ENCODE data around the gene DAB1.
"Not testable (repeated sequence)": the region's sequence is repeated elsewhere in the genome, so short reads cannot be mapped to it uniquely, and the experiment has no call there.

The DAB1 gene

DNA sequence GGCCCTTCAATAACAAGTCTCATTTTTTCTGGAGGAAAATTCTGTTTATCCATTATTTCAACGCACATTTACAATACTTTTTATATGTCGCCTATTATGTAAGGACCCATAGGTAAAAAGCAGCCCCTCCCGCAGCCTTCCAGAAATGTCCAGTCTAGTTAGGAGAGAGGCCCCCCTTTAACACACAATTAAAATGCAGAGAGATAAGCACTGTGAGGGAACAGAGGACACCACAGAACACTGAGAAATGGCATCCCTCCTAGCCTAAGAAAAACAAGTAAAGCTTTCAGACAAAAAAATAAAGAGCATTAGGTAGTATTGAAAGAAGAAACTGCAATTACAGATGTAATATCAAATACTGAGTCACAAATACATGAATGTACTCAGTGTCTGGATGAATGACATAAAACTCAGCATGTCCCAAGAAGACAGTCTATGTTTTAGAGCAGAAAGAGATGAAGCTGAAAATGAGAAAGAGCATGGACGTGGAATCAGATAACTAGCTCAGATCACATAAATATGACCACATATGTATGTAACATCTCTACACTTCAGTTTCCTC is 62.9 kb downstream of the DAB1 start:
- H3K27ac Mint-ChIP-seq: no peak overlapping the region
- H3K4me1 Mint-ChIP-seq: no peaks in the 10 kb centered on the region
- H3K27me3 Mint-ChIP-seq: peaks cover 1% of the 10 kb centered on the region
- no peaks in the 10 kb centered on the region for H3K36me3 Mint-ChIP-seq (ENCODE audit: low read depth)
- no peak overlapping the region for H3K4me3 Mint-ChIP-seq
- DNase-seq (no peak), ATAC-seq (no peak)
- peaks cover 9% of the 10 kb centered on the region for H3K9me3 Mint-ChIP-seq

DNA sequence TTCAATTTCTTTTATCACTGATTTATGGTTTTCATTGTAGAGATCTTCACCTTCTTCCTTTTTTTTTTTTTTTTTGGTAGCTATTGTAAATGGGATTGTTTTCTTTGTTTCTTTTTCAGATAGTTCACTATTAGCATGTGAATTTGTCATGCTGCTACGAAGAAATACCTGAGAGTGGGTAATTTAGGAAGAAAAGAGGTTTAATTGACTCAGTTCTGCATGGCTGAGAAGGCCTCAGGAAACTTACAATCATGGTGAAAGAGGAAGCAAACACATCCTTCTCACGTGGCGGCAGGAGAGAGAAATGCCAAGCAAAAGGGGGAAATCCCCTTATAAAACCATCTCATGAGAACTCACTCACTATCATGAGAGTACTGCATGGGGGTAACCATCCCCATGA is 66.4 kb downstream of the DAB1 start:
- Mint-ChIP-seq H3K27me3 (peaks cover 3% of the 10 kb centered on the region), H3K4me1 (no peaks in the 10 kb centered on the region), H3K9me3 (peaks cover 9% of the 10 kb centered on the region), H3K27ac (no peak overlapping the region), H3K36me3 (ENCODE audit: low read depth) (no peaks in the 10 kb centered on the region), H3K4me3 (no peak overlapping the region)
- ATAC-seq (no peak), DNase-seq (no peak)

DNA sequence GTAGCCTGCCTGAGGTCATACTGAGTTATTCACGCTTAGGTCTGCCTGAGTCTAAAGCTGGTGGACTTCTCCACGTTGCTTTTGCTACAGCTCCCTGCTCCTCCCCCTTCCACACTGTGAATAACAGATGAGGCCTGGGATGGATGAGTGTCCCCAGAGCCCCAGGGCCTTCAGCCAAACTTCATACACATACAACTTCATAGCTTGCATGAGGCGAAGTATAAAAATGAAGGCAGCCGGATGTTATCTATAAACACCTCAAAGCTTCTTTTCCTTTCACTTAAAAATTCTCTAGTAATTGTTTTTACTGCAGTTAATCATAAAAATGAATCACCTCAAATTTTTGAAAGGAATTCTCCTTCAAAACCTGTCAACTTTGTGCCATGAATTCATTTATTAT is 70.2 kb downstream of the DAB1 start:
- Mint-ChIP-seq H3K4me1 (no peaks in the 10 kb centered on the region), H3K9me3 (peaks cover 3% of the 10 kb centered on the region), H3K27ac (no peak overlapping the region), H3K27me3 (peaks cover 3% of the 10 kb centered on the region), H3K4me3 (no peak overlapping the region), H3K36me3 (ENCODE audit: low read depth) (no peaks in the 10 kb centered on the region)
- DNase-seq (no peak), ATAC-seq (no peak)

DNA sequence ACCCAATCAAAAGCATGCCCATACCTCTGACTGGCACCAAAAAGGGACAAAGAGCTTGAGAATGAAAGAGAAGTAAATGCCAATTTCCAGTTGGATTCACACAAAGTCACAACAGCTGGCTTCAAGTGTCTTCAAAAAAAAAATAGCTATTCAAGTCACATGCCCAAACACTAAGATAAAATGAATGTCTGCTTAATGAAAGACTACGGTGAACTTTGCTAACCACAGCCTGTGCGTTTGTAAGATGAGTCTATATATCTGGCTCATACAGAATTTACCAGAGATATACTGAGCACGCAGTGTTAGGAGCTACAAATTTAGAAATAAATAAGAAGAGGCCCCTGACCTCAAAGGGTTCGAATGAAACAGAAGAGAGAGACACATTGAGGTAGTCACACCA is 73.2 kb downstream of the DAB1 start:
- DNase-seq: no peak
- Mint-ChIP-seq H3K27me3 (peaks cover 2% of the 10 kb centered on the region), H3K4me3 (no peak overlapping the region), H3K27ac (no peak overlapping the region), H3K9me3 (no peaks in the 10 kb centered on the region), H3K36me3 (ENCODE audit: low read depth) (no peaks in the 10 kb centered on the region), H3K4me1 (no peaks in the 10 kb centered on the region)
- no peak for ATAC-seq

DNA sequence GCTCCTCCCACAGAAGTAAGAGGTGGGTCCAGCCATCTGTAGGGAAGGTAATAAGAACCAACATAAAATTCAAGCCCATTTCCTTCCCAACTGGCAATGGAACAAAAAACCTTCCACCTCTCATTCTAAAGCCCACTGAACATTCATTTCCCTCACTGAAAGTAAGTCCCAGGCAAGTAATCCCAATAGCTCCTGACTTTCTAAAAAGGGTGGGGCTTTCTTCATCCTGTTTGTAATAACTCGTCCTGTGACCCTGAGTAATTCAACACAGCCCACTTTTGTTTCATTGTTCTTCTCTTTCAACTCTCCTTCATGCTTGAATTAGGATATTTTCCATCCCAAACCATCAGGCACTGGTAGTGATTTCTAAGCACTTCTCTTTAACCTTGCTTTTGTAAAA is 74.9 kb downstream of the DAB1 start:
- no peaks in the 10 kb centered on the region for H3K36me3 Mint-ChIP-seq (ENCODE audit: low read depth)
- no peak for ATAC-seq
- peaks cover 1% of the 10 kb centered on the region for H3K27me3 Mint-ChIP-seq
- no peaks in the 10 kb centered on the region for H3K4me1 Mint-ChIP-seq
- H3K9me3 Mint-ChIP-seq: no peaks in the 10 kb centered on the region
- H3K4me3 Mint-ChIP-seq: no peak overlapping the region
- H3K27ac Mint-ChIP-seq: no peak overlapping the region
- DNase-seq: no peak

DNA sequence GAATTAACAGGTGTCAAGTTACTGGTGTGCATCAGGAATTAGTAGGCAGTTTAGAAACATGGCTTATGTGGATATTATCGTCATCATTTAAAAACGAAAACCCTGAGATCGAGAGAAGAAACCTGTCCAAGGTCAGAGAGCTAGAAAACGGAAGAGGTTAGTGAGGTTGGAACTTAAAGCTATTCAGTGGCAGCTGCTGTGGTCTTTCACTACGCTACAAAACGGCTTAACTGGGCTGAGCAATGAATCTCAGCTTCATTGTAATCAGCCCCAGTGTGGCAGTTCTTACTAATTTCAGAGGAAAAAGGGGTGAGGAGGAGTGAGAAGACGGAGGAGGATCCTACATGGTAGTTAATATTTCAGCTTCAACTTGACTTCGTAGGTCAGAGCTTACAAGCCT is 77.9 kb downstream of the DAB1 start:
- Mint-ChIP-seq H3K27me3 (peaks cover 2% of the 10 kb centered on the region), H3K36me3 (ENCODE audit: low read depth) (no peaks in the 10 kb centered on the region), H3K9me3 (no peaks in the 10 kb centered on the region), H3K4me1 (no peaks in the 10 kb centered on the region), H3K4me3 (no peak overlapping the region), H3K27ac (no peak overlapping the region)
- ATAC-seq (no peak), DNase-seq (no peak)

DNA sequence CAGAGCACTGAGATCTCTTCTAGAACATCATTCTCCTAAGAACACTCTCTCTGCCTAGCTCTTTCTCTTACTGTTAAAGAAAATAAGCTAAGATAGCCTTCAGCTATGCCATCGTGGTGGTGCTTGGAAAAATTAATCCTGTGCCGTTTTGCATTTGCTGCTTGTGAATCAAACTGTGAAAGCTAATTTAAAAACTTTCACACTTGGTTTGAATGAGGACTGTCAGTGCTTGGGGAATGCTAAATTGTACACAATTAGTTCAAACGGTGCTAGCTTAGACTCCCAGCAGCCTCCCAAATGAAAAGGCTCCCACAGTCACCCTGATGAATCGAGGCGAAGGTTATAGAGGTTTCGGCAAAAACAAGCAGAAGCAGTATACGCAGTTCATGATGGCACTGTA is 79.6 kb downstream of the DAB1 start:
- ATAC-seq: no peak
- DNase-seq: no peak
- Mint-ChIP-seq H3K36me3 (ENCODE audit: low read depth) (no peaks in the 10 kb centered on the region), H3K9me3 (no peaks in the 10 kb centered on the region), H3K4me1 (no peaks in the 10 kb centered on the region), H3K27ac (no peak overlapping the region), H3K4me3 (no peak overlapping the region), H3K27me3 (peaks cover 2% of the 10 kb centered on the region)

DNA sequence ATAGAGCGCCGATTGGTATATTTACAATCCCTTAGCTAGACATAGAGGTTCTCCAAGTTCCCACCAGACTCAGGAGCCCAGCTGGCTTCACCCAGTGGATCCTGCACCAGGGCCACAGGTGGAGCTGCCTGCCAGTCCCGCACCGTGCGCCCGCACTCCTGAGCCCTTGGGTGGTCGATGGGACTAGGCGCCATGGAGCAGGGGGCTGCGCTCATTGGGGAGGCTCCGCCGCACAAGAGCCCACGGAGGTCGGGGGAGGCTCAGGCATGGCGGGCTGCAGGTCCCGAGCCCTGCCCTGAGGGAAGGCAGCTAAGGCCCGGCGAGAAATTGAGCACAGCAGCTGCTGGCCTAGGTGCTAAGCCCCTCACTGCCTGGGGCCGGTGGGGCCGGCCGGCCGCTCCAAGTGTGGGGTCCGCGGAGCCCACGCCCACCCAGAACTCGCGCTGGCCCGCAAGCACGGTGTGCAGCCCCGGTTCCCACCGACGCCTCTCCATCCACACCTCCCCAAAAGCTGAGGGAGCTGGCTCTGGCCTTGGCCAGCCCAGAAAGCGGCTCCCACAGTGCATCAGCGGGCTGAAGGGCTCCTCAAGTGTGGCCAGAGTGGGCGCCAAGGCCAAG is 80.5 kb downstream of the DAB1 start:
- not testable (repeated sequence) for H3K4me3 Mint-ChIP-seq; H3K4me1 Mint-ChIP-seq; H3K9me3 Mint-ChIP-seq; DNase-seq; ATAC-seq; H3K36me3 Mint-ChIP-seq (ENCODE audit: low read depth); H3K27me3 Mint-ChIP-seq; H3K27ac Mint-ChIP-seq

DNA sequence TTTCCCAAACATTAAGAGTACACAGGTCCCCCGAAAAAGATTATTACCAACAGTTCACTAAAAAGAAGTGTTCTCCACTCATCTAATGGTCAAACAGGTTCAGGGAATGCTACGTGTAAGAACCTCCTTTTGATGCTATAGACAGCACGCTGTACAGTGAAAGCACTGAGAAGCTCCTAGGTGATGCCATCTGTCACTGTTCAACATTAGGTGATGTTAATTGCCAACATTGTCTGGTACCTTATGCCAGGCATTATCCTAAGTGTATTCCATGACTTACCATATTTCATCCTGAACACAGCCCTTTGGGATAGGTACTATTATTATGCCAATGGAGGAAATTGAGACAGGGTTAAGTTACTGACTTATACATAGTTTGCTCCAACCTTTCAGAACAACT is 82.1 kb downstream of the DAB1 start:
- no peaks in the 10 kb centered on the region for H3K4me1 Mint-ChIP-seq
- no peak overlapping the region for H3K4me3 Mint-ChIP-seq
- ATAC-seq (no peak), DNase-seq (no peak)
- no peaks in the 10 kb centered on the region for H3K9me3 Mint-ChIP-seq
- peaks cover 4% of the 10 kb centered on the region for H3K27me3 Mint-ChIP-seq
- H3K27ac Mint-ChIP-seq: no peak overlapping the region
- H3K36me3 Mint-ChIP-seq (ENCODE audit: low read depth): no peaks in the 10 kb centered on the region

DNA sequence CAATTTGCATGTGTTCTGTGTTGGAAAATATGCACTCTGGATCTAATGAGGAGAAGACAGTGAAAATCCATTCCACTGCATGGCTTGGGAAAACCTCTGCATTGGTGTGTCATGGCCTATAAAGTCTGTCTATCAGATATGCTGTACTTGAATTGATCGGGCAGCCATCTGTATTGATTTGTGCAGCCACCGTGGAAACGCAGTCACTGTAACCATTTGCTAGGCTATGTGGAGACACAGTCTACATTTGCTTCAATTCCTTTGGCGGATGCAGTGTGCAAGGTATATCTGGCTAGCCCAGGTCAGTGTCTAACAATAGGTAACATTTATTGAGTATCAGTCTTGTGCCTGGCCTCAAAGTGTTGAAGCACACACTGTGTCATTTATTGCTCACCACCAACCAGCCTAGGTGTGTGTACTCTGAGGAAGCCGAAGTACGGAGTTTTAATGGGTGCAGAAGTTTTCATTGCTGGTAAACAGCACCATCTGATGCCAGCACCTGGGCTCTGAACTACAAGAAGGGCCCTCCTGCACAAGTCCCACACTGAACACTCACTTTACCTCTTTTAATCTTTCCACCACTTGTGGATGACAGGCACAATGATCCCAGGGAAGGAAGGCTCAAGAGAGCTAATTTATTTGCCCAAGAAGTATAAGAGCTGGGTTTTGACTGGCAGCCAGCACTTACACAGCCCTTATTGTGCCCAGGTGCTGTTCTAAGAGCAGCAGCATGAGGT is 83.4 kb downstream of the DAB1 start:
- no peak overlapping the region for H3K27ac Mint-ChIP-seq

DNA sequence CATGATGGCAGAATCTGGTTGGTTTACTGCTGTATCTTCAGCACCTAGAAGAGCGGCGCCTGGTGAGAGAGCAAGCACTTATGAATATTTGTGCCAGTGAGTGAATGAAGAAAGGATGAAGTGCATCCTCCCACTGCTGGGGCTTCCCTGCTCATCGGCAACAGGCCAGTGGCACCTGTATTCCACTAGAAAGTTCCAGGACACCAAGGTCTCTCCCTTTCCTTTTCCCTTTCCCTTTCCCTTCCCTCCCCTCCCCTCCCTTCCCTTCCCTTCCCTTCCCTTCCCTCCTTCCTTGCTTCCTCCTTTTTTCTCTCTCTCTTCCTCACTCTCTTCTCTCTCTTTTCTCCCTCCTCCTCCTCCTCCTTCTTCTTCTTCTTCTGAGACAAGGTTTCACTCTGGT is 86.2 kb downstream of the DAB1 start:
- Mint-ChIP-seq H3K4me1 (no peaks in the 10 kb centered on the region), H3K36me3 (ENCODE audit: low read depth) (no peaks in the 10 kb centered on the region)

More for the DNA sequence above, 83.4 kb downstream of the DAB1 start:
- no peak for DNase-seq
- no peaks in the 10 kb centered on the region for H3K4me1 Mint-ChIP-seq
- H3K4me3 Mint-ChIP-seq: no peak overlapping the region
- H3K27me3 Mint-ChIP-seq: peaks cover 4% of the 10 kb centered on the region
- no peaks in the 10 kb centered on the region for H3K36me3 Mint-ChIP-seq (ENCODE audit: low read depth)
- no peaks in the 10 kb centered on the region for H3K9me3 Mint-ChIP-seq
- ATAC-seq: no peak

DNA sequence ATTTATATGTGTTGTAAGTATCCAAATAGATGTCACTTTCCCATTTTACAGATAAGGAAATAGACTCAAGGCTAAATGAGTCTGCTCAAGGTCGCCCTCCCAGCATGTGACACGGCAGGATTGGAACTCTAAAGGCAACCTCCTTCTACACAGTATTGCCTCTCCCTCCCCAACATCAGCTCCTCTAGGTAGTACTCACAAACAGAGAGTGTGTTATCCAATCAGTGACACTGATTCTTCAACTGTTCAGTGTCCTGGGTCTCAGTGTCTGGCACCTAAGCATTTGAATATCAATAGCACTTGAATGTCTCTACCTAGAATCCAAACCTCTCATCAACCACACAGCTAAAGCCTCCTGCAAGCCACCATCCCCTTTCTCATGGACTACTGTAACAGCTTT is 87.1 kb downstream of the DAB1 start:
- Mint-ChIP-seq H3K27ac (no peak overlapping the region), H3K27me3 (peaks cover 2% of the 10 kb centered on the region), H3K4me1 (no peaks in the 10 kb centered on the region), H3K36me3 (ENCODE audit: low read depth) (no peaks in the 10 kb centered on the region), H3K4me3 (no peak overlapping the region), H3K9me3 (peaks cover 5% of the 10 kb centered on the region)
- ATAC-seq: no peak
- no peak for DNase-seq

More for the DNA sequence above, 86.2 kb downstream of the DAB1 start:
- peaks cover 4% of the 10 kb centered on the region for H3K9me3 Mint-ChIP-seq
- no peak overlapping the region for H3K4me3 Mint-ChIP-seq
- no peak overlapping the region for H3K27ac Mint-ChIP-seq
- no peak for ATAC-seq
- DNase-seq: no peak
- peaks cover 2% of the 10 kb centered on the region for H3K27me3 Mint-ChIP-seq

DNA sequence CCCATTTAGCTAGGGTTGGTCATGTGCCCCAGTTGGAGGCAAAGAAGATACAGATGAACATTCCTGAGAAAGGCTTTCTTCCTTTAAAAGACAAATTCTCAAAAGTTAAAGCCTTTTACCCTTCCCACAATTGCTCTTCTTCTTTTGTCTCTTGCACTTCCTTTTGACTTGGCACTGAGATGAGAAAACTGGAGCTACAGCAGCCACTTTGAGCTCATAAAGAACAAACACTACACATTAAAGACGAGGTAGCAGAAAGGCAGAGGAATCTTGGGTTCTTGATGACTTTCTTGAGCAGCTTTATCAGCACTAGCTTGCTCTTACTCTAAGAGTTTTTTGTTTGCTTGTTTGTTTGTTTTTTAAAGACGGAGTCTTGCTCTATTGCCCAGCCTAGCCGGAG is 92.2 kb downstream of the DAB1 start:
- Mint-ChIP-seq H3K27ac (no peak overlapping the region), H3K36me3 (ENCODE audit: low read depth) (no peaks in the 10 kb centered on the region), H3K27me3 (no peaks in the 10 kb centered on the region), H3K4me3 (no peak overlapping the region), H3K9me3 (peaks cover 5% of the 10 kb centered on the region), H3K4me1 (no peaks in the 10 kb centered on the region)
- no peak for DNase-seq
- ATAC-seq: no peak

DNA sequence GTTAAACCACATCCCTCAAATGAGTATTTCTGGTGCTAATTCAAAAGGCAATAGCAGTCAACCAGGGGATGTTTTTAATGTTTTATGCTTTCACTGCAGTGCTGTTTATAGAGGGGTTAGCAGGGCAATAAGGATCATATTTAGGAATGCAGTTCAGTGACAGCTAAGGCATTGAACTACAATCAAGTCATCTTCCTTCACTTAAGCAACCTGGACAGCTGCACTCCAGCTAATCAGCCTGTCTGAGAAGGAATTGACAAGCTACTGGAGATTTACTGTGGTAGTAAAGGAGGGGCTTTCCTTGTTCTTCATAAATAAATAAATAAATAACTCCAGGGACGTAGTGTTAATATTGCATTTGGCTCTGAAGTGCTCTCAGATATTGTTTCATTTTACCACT is 93.9 kb downstream of the DAB1 start:
- no peak for ATAC-seq
- Mint-ChIP-seq H3K36me3 (ENCODE audit: low read depth) (no peaks in the 10 kb centered on the region), H3K27ac (no peak overlapping the region), H3K4me3 (no peak overlapping the region), H3K9me3 (peaks cover 5% of the 10 kb centered on the region), H3K27me3 (no peaks in the 10 kb centered on the region), H3K4me1 (no peaks in the 10 kb centered on the region)
- no peak for DNase-seq

DNA sequence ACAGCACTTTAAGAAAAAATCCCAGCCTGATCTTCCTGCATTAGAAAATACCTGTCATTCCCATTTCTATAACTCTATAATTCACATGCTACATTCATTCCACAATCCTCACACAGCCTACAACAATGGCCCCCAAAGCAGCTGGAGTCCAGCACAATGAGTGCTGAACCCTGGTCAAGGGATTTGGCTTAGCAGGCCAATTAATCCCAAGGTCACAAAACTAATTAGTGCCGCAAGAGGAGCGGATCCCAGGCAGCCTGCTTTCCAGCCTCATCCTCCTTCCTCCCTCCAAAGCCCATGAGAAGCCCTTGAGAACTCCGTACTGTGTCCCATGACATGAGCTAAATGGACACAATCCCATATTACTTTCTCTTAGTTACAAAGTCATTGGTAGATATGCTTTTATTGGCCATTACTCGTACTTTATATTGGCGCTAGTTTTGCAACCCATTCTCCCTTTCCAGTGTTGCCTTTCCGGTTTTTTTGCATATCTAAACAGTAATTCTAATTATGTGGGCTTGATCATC is 94.8 kb downstream of the DAB1 start:
- DNase-seq (no peak), ATAC-seq (no peak)
- H3K27me3 Mint-ChIP-seq: no peaks in the 10 kb centered on the region
- no peak overlapping the region for H3K4me3 Mint-ChIP-seq
- peaks cover 5% of the 10 kb centered on the region for H3K9me3 Mint-ChIP-seq
- H3K4me1 Mint-ChIP-seq: no peaks in the 10 kb centered on the region
- no peak overlapping the region for H3K27ac Mint-ChIP-seq
- no peaks in the 10 kb centered on the region for H3K36me3 Mint-ChIP-seq (ENCODE audit: low read depth)
